ENCODE results near the gene RBM48.

Gene RBM48

DNA sequence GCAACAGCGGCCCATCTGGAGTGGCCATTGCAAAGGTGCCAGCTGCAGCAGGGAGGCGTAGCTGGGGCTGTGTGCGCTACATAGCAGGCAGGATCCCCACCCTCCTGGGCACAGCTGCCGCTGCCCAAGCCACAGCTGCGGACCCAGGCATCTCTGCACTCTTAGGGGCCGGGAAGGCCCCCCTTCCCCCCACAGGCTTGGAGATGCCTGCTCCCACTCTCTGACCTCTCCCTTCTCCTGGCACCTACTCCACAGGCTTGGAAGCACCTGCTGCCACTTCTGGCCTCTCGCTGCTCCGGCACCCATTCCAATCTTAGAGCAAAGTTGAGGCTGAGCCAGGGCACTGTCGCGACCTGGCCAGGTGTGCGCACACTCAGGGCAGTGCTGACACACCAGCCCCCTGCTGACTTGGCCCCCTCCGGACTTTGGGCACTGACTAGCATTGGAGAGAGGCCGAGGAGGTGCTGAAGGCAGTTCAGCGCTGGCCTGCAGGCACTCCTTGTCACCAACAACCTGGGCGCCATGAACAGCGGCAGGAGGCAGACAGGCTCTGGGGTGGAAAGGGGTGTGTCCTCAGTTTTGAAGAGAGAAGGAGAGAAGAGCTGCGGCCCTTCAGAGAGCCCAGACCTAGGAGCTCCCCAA is 18.4 kb downstream of the RBM48 start:
- no peak overlapping the region for H3K27ac ChIP-seq
- TF ChIP-seq, protein P1, sequence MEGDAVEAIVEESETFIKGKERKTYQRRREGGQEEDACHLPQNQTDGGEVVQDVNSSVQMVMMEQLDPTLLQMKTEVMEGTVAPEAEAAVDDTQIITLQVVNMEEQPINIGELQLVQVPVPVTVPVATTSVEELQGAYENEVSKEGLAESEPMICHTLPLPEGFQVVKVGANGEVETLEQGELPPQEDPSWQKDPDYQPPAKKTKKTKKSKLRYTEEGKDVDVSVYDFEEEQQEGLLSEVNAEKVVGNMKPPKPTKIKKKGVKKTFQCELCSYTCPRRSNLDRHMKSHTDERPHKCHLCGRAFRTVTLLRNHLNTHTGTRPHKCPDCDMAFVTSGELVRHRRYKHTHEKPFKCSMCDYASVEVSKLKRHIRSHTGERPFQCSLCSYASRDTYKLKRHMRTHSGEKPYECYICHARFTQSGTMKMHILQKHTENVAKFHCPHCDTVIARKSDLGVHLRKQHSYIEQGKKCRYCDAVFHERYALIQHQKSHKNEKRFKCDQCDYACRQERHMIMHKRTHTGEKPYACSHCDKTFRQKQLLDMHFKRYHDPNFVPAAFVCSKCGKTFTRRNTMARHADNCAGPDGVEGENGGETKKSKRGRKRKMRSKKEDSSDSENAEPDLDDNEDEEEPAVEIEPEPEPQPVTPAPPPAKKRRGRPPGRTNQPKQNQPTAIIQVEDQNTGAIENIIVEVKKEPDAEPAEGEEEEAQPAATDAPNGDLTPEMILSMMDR (conservative IDR thresholded peaks at IDR 0.05), result no peak

DNA sequence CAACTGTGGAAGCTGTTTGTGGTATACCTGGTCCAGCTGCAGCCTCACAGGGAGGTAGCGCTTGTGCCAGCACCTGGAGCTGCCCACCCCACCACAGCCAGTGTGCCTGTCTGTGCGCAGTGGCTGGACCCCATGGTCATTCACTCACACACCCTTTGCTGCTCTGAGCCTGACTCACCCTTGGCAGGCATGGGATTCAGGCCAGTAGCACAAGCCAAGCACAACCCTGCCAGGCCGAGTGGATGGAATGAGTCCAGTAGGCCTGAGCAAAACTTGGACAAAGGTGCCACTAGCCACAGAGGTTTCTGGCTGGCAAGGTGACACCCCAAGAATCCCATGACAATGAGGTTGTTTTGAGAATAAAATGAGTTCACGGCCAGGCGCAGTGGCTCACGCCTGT is 19.0 kb downstream of the RBM48 start:
- TF ChIP-seq, protein P1 (conservative IDR thresholded peaks at IDR 0.05), result no peak

DNA sequence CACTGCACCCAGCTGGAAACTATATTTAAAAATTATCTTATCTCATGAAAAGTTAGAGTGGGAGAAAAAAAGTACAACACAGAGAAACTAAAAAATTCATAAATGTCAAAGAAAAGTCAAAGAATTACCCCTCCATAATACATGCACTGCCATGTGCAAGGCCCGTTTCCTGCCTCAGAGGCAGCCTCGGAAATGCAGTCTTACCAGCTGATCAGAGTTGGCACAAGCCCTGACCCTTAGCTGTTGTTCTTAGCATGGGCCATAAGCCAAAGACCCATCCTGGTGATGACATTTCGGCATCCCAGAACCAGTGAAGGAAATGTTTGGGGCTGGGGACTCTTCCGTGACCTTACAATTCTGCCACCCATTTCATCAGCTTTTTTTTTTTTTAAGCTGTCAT is 21.6 kb downstream of the RBM48 start:
- no peak overlapping the region for H3K27ac ChIP-seq
- TF ChIP-seq, protein P1 (conservative IDR thresholded peaks at IDR 0.05), result no peak

More for the DNA sequence above, 19.0 kb downstream of the RBM48 start:
- no peak overlapping the region for H3K27ac ChIP-seq

DNA sequence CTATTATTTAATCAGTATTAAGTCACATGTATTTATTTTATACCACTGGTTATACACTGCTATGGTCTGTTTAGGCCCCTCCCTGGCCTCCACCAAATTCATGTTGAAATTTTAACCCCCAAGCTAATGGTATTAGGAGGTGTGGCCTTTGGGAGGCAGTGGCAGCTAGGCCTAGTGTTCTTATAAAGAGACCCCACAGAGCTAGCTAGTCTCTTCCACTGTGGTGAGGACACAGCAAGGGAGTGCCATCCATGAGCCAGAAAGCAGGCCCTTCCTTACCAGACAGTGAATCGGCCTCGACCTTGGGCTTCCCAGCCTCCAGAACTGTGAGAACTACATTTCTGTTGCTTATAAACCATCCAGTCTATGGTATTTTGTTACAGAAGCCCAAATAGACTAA is 28.7 kb downstream of the RBM48 start:
- H3K27ac ChIP-seq, result no peak overlapping the region
- TF ChIP-seq, protein P1 (conservative IDR thresholded peaks at IDR 0.05), result no peak

DNA sequence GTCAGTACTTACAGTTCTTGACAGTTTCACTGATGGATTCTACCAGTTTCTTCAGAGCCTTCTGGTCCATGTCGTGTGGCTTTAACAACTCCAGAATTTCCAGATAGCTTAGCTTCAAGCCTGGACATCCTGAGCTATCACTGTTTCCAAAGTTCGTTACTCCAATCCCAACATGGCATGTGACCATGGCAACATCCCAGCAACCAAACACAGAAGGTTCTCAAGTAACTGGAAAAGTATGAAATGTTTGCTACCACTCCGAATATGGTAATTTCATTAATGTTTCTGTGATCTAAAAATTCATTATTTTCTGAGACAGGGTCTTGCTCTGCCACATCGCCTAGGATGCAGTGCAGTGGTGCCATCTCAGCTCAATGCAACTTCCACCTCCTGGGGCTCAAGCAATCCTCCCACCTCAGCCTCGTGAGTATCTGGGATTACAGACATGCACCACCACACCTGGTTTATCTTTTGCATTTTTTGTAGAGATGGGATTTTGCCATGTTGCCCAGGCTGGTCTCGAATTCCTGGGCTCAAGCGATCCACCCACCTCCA is 29.3 kb downstream of the RBM48 start:
- H3K27ac ChIP-seq, result no peak overlapping the region
- TF ChIP-seq, protein P1 (conservative IDR thresholded peaks at IDR 0.05), result no peak

DNA sequence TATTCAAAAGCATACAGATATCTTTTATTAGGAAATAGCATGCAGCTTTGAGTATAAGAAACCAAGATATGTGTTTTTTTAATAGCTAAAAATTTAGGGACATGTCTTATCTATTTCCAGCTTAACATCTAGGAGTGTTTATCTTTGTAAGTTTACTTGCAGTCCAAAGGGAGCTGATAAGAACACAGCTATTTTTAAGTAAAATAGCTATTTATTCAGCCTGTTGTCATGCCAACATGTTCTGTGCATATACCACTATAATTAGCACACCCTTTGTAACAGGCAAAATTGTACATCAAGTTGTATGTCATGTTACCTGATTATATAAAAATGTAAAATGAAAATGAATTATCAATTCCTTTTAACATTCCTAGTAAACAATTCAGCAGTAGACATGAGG is 32.0 kb downstream of the RBM48 start:
- TF ChIP-seq, protein P1 (conservative IDR thresholded peaks at IDR 0.05), result no peak
- peak overlapping the region; percentile 47 for H3K27ac ChIP-seq

DNA sequence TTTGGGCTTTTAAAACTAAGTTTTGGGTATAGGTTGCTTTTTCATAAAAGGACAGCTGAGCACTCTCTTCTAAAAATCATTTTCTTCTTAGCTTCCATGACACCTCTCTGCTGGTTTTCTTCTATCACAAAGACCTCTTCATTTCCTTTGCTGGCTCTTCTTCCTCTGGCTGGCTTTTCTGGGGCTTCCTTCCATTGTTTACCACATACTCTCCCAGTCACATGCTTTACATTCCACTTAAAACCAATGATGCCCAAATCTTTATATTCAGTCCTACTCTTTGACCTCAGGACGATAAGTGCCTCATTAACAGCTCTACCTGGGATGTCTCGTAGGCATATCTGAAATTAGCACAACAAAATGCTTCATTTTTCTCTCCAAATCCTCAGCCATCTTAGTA is 34.8 kb downstream of the RBM48 start:
- TF ChIP-seq, protein P1 (conservative IDR thresholded peaks at IDR 0.05), result no peak
- H3K27ac ChIP-seq, result no peak overlapping the region
